Erythroblast (primary cell): Measurements from ENCODE around the gene EXOC8.

Source experiments
- GATA1 ChIP-seq: IDR thresholded peaks from 2 replicates; pipeline ENCODE4 v1.6.1; 2011; ENCODE audit warnings: low read depth, mild to moderate bottlenecking, control low read depth, low read length, moderate library complexity
- POLR2A ChIP-seq: IDR thresholded peaks from 2 replicates; pipeline ENCODE4 v1.6.1; 2011; ENCODE audit warnings: mild to moderate bottlenecking, low read length

DNA sequence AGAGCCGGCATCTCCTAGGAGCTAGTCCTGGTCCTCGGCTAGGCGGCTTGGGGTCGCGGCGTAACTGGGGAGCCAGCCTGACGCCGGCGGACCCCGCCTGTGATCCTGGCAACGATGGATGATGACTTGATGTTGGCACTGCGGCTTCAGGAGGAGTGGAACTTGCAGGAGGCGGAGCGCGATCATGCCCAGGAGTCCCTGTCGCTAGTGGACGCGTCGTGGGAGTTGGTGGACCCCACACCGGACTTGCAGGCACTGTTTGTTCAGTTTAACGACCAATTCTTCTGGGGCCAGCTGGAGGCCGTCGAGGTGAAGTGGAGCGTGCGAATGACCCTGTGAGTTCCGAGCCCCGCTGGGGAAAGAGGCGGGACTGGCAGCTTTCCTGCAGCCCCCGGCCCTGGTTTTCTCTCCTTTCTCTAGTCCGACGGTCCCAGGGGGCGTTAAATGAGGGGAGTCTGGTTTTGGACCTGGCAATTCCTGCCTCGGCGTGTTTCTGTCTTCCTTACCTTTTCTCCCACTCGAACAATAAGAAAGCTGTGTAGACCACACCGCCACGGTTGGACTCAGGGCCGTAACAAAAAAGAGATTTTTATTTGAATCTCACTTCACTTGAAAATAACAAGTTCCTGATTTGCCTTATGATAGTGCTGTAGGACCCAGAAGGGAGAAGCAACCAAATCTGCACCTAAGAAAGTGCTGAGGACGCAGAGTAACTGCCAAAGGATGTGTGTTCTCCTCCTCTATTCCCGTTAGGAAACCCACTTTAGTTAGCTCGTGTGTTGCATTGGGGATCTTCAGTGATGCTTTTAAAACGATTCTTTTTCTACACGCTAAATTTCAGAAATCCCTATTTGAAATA, 847 bp upstream of the EXOC8 start, which contains the start of gene SPRTN:
- TF ChIP-seq POLR2A: peak; percentile 54
- TF ChIP-seq GATA1: no peak
